HG02981 (cell line): Measurements from ENCODE around the gene PPT2.

Experiments used
- ATAC-seq: cut with Tn5 transposase; IDR thresholded peaks from one replicate; pipeline ENCODE4 v1.9.1; 2021; ENCODE audit warnings: mild to moderate bottlenecking, moderate library complexity; ENCODE audit not compliant: unreplicated experiment

Gene PPT2

GRCh38 chr6:32151181-32151862 is 2.6 kb upstream of the PPT2 start:
- ATAC-seq: no peak

DNA sequence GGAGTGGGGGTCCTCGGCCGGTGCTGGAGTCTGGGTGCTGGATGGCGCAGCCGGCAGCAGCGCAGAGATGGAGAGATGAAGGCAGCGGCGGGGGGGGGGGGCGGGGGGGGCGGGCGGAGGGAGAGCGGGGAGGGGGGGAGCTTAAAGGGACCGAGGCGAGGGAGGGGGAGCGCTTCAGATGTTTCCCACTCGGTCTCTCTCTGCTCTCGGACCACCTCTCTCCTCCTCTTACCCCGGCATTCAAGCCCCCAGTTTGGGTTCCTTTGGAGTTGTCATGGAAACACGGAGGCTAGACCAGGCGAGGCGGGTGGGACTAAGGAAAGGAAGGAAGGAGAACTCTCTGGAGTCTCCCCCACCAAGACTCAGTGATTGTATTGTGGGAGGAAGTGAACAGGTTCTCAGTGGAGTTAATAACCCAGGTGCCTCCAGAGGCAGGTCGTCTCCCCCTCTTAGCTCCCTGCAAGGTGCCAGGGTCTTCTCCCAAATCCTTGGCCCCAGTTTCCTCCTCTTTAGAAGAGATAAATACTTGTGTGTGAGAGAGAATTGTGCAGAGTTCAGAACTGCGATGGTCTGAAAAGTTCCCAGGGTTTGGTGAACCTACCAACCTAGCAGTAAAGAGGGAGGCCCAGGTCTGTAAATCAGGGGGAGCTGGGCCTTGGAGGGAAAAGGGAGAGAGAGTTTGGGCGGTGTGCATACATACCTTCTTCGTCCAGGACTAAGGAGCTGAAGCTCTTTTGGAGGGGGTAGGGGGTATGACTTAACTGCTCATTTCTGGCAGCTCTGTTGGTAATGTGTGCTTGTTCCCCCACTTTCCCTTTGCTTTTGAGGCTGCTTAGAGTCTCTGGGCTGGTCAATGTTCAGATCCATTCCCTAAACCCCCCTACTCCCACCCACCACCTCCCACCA is 1.8 kb upstream of the PPT2 start, which contains the start of gene PRRT1:
Gene PRRT1 (minus strand): TSS at position 77 of the 906 bp plus-strand sequence. CDS start 112 bp downstream, outside the sequence.
- no peak for ATAC-seq

DNA sequence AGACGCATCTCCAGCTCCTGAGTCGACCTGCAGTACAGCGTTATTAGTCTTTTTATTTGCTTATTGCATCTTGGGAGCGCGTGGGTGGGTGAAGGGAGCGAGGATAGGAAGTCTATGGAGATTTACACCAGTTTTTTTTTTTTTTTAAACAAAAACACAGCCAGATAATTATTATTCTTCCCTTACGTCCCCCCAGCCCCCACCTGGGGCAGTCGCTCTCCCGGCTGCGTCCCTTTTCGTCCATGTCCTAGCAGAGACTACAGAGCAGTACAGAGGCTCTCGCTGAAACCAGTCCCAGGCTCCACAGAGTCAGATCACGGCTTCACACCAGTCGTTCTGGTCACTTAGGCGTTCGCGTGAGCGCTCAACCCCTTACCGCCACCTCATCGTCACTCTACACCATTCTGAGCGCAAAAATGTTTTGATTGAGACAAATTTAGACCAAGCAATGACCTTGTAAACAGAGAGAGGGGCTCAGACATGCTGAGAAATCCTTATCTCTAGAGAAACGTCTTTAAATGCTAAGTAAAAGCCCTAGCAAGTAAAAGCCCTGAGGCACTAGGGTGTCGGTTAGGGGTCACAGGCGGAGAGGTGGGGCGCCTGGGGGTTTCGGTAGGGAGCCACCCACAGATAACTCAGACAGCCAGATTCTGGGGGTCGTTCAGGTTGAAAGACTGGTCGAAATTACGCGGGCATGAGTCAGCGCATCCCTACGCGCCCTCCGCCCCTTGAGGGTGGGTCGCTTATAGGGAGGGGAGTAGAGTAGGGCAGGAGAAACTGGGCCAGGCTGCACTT is 975 bp upstream of the PPT2 start:
- no peak for ATAC-seq

DNA sequence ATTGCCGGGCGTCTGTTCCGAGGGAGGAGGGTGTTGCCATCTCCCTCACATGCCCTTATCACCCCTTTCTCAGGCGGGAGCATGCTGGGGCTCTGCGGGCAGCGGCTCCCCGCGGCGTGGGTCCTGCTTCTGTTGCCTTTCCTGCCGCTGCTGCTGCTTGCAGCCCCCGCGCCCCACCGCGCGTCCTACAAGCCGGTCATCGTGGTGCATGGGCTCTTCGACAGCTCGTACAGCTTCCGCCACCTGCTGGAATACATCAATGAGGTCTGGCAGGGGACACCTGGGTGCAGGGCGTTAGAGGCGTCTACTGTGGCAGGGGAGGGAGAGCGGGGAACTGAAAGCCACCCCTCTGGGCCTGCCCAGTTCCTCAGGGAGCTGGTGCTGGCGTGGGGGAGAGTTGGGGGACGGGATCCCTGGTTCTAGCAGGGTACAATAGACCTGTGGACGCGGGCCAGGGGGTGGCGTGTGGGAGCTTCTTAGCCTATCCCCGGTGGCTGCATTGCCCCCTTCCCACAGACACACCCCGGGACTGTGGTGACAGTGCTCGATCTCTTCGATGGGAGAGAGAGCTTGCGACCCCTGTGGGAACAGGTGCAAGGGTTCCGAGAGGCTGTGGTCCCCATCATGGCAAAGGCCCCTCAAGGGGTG is 697 bp downstream of the PPT2 start:
- ATAC-seq: no peak

GRCh38 chr6:32156891-32157290 is 3.0 kb downstream of the PPT2 start:
- ATAC-seq: no peak

DNA sequence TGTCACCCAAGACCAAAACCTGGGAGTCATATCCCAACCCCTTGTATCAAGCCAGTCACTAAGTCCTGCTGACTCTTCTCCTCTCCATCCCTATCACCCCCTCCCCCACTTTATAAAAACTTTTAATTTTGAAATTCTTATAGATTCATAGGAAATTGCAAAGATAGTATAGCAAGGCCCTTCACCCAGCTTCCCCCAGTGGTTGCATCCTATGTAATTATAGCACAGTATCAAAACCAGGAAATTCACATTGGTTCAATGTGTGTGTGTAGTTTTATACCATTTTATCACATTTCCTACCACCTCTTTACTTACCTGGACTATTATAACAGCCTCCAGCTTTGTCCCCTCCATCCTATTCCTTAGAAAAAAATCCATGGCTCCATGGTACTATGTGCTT is 4.1 kb downstream of the PPT2 start:
- ATAC-seq: no peak

DNA sequence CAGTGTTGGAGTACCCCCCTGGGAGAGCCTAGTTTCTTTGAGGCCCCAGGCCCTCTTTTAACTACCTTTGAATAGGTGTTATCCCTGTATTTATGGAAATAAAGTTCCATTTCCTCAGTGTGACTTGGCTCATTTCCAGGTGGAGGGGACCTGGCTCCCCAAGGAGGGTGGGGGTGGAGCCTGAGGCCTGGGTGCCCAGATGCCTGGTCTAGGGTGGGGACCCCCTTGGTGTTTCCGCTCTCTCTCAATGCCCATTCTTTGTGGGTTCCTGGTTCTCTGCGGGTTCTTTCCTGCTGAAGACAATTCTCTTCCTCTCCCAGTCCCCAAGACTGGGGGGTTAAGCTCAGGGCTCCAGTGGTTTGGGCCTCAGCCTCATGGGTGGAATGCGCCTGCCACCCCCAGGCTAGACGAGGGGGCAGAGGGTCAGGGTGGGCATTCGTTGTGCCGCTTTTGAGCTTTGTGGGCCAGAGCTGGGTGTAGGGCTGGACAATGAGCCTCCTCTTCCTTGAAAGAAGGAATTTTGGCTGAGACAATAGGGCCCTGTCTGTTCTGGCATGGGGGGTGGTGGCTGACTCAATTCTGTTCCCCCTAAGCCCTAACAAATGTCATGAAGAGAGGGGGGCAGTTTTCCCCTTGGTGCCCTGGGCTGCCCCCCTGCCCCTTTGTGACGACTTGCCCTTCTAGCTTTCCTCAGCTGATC is 9.8 kb downstream of the PPT2 start:
- no peak for ATAC-seq

DNA sequence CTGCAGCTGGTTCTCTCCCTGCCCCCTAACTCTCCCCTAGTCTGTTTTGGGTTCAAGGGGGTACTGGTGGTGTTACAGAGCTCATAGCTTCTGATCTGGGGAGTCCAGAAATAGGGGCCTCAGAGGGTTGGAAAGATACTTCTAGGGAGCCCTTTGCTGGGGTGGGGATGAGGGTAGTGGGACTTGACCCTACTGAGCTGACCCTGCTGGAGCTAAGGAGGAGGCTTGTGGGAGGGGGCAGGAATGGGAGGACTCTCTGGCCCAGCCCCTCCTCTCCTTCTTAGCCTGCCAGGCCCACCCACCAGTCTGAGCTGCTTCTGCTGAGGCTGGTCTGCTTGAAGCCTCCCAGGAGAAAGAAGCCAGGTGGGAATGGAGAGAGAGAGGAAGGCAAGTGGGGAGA is 10.4 kb downstream of the PPT2 start, which contains the start of gene EGFL8:
Gene EGFL8 (plus strand): TSS at position 301 of the 400 bp plus-strand sequence. CDS start 1,571 bp downstream, outside the sequence.
- no peak for ATAC-seq

GRCh38 chr6:32166411-32167061 is 12.6 kb downstream of the PPT2 start:
- no peak for ATAC-seq

DNA sequence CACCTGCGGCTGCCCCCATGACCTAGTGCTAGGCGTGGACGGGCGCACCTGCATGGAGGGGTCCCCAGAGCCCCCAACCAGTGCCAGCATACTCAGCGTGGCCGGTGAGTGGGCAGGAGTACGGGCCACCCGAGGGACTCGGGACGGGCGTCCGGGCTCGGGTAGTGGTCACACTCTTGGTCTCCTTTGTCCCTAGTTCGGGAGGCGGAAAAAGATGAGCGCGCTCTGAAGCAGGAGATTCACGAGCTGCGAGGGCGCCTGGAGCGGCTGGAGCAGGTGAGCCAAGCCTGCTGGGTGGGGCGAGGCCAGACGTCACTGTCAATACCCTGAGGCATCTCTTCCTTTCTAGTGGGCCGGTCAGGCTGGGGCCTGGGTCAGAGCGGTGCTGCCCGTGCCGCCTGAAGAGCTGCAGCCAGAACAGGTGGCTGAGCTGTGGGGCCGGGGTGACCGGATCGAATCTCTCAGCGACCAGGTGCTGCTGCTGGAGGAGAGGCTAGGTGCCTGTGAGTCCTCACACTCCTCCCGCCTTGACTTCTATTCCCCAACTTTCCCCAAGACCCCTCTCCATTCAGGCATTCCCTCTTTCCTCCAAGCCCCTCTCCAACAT is 13.3 kb downstream of the PPT2 start:
- ATAC-seq: no peak

DNA sequence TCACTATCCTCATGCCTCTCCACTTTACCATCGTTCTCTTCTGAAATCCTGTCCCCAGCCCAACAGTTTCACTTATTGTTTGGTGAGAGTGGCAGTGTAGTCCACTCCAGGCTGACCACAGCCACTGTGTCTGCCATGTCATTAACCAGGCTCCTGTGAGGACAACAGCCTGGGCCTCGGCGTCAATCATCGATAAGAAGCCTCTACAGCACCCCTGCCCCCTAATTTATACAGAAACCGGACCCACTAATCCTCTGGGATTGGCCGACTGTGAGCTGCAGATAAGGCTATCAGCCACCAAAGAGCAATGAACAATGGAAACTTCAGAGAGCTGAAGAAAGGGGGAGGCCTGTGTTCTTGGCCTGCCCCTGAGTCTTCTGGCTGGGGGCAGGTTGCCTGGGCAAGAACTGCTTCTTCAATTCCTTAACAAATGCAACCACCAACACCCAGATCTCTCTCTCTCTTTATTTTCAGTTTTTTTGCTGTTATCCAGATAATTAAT is 13.9 kb downstream of the PPT2 start:
- no peak for ATAC-seq

DNA sequence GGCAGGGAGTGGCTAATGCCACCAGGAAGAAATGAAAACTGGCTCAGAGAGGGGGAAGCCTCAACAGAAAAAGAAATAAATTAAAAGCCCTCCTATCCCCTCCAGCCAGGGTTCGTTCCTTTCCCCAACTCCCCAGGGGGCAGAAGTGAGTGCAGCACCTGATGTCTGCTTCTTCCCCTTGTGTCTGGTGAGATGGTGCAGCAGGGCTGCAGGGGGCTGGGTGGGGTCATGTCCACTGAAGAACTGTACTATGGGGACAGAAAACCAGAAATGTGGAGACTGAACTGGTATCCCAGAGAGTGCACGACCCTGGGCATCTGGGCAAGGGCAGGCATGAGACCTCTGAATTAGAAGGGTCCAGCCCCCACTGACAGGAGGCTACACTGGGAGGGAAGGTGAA is 14.4 kb downstream of the PPT2 start:
- no peak for ATAC-seq

DNA sequence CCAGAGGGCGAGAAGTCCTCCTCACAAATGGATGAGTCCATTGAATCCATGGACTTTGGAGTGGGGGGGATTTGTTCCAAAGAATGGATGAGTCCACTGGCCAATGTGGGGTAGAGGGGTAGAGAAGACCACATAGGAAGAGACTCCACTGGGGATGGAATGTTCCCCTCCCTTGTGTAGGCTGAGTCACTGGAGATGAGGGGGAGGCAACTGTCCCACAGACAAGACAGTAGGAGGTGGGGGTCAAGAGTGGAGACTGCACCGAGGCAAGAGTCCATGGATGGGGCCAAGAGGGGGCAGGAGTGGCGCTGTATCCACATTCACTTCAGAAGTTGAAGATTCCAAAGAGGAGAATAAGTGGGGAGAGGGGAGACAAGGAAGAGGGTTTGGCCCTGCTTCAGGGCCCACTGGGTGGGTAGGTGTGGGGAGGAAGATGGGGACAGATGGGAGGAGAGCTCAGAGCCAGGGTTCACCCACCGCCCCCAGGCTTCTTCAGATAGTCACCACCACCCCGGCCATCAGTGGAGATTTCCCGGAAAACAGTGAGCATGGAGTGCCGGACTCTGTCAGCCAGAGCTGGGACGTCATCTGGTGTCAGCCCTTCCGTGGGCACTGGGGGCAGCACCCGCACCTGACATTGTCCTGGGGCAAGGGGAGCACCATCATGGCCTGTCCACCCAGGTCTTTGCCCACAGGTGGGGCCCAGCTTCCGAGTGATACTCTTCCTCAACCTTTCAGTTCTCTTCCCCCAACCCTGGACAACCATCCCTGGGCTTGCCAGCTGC is 15.1 kb downstream of the PPT2 start:
- no peak for ATAC-seq

DNA sequence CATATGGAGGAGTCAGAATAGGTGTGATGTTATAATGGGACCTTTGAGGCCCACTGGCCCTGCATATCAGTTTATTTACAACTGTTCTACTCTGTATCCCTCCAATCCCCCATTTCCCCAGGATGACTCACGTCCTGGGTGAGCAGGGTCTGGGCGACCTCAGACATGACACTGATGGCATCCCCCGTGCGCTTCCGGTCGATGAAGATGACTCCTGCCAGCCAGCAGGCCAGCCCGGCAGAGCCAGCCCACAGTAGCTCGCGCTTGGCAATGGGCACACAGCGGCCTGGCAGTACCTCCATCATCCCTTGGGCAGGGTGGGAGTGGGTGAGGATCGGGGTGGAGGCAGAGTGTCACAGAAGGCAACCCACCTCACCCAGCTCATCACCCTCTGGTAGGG is 16.4 kb downstream of the PPT2 start:
- ATAC-seq: no peak

- ATAC-seq: no peak
Measured at GRCh38 chr6:32171234-32171633, 17.3 kb downstream of the PPT2 start.

DNA sequence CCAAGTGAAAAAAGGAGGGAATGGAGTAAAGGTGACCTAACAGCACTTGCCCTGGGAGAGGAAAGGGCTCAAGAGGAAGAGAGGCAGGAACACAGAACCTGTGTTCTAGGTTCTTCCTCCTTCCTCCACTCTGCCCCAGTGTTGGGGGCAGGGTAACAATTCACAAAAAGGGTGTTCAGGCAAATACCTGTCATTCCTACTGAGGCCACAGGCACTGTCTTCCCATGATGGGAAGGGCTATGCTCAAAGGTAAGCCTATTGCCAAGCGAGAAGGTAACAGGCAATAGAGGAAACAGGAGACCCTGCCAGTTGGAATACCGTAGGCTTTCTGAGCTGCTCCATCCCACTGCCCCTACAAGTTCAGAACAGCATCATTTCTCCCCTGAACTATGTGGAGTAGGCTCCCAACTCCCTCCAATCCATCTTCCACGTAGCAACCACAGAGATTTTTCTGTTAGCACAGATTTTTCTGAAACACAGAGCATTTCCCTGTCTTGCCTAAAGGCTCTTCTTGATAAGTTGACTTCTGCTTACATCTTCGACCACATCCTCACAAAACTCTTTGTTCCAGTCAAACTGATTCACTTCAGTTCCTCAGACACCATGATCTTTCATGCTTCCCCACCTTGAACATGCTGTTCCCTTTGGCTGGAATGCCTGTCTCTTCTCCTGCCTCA is 19.2 kb downstream of the PPT2 start:
- no peak for ATAC-seq

DNA sequence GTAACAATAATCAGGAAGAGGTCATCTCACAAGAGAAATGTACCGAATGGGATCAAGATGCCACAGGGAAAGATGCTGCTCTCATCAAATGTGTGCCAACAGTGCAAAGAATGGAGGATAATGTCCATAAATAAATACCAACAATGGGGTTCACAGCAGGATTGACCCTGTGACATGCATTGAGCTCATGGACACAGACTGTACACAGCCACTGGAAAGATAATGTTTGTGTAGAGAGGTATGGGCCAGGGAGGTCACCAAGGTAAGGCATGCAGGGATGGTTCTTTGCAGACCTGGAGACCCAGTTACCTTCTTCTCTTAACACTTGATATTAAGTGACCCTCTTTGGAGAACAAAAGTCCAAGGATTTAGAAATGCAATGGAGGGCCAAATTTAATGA is 20.5 kb downstream of the PPT2 start:
- ATAC-seq: no peak

- no peak for ATAC-seq
Measured at GRCh38 chr6:32175322-32175710, 21.4 kb downstream of the PPT2 start.
